Keratinocyte (primary cell): ENCODE results near the gene NUDT9. TPM values are rescaled to one million over a fixed set of nuclear protein-coding genes. Genes with fewer than 3 reads are reported as not detected.
"Not testable (repeated sequence)": the region's sequence is repeated elsewhere in the genome, so short reads cannot be mapped to it uniquely, and the experiment has no call there.

Experiments used
- DNase-seq: peaks from one replicate; pipeline ENCODE4 v3.0.0-alpha.2; 2011; ENCODE audit warnings: low read depth, missing footprints, low spot score
- FAIRE-seq: peaks from 2 replicates; lab custom pipeline; 2011; peaks lifted over from hg19 to GRCh38; lab: Jason Lieb, UNC
- H2AFZ ChIP-seq: 2 replicates; pipeline ENCODE4 v1.6.0; 2012; ENCODE audit warnings: low read length, control low read depth, inconsistent platforms; ENCODE audit not compliant: control insufficient read depth
- H3K27ac ChIP-seq: 2 replicates; pipeline ENCODE4 v1.5.1; 2011; ENCODE audit warnings: low read length; ENCODE audit not compliant: control insufficient read depth, insufficient read depth
- H3K27me3 ChIP-seq: 3 replicates; pipeline ENCODE4 v1.6.0; 2011; ENCODE audit warnings: low read length; ENCODE audit not compliant: control insufficient read depth, insufficient read depth; ENCODE audit errors: extremely low read depth
- H3K36me3 ChIP-seq, 2 experiments: 2 replicates in 1 of 2; 3 replicates in 1 of 2; pipeline ENCODE4 v1.5.1; 2011; ENCODE audit warnings: low read length in 2 of 2, mild to moderate bottlenecking in 1 of 2; ENCODE audit not compliant: control insufficient read depth in 2 of 2, insufficient read depth in 2 of 2; ENCODE audit errors: extremely low read depth in 1 of 2
- H3K4me1 ChIP-seq: 3 replicates; pipeline ENCODE4 v1.5.1; 2011; ENCODE audit warnings: low read length; ENCODE audit not compliant: control insufficient read depth, insufficient read depth; ENCODE audit errors: extremely low read depth
- H3K4me2 ChIP-seq: 3 replicates; pipeline ENCODE4 v1.6.0; 2011; ENCODE audit warnings: low read depth, low read length; ENCODE audit not compliant: control insufficient read depth, insufficient read depth; ENCODE audit errors: extremely low read depth
- H3K4me3 ChIP-seq, 3 experiments: fragments of 200-600 bp in 1 of 3; sonication (generic) in 1 of 3; 2 replicates in 2 of 3; 3 replicates in 1 of 3; pipeline ENCODE4 v1.5.1; 2011 to 2016; ENCODE audit warnings: low read length in 3 of 3, mild to moderate bottlenecking in 3 of 3, control low read depth in 2 of 3, inconsistent platforms in 1 of 3, low read depth in 1 of 3, mixed read lengths in 1 of 3, mixed run types in 1 of 3, moderate library complexity in 1 of 3; ENCODE audit not compliant: control insufficient read depth in 2 of 3, insufficient read depth in 2 of 3; ENCODE audit errors: extremely low read depth in 1 of 3
- H3K79me2 ChIP-seq: 2 replicates; pipeline ENCODE4 v1.6.0; 2012; ENCODE audit warnings: low read length; ENCODE audit not compliant: control insufficient read depth, insufficient read depth
- H3K9ac ChIP-seq: 3 replicates; pipeline ENCODE4 v1.6.0; 2011; ENCODE audit warnings: low read length; ENCODE audit not compliant: control insufficient read depth, insufficient read depth; ENCODE audit errors: extremely low read depth
- H3K9me1 ChIP-seq: 3 replicates; pipeline ENCODE4 v1.6.0; 2011; ENCODE audit warnings: low read length; ENCODE audit not compliant: control insufficient read depth, insufficient read depth; ENCODE audit errors: extremely low read depth
- H3K9me3 ChIP-seq: 2 replicates; pipeline ENCODE4 v1.5.1; 2012; ENCODE audit warnings: low read depth, low read length; ENCODE audit not compliant: control insufficient read depth
- H4K20me1 ChIP-seq: 3 replicates; pipeline ENCODE4 v1.6.0; 2011; ENCODE audit warnings: low read length; ENCODE audit not compliant: control insufficient read depth, insufficient read depth; ENCODE audit errors: extremely low read depth
- EZH2 ChIP-seq: IDR thresholded peaks from one replicate; pipeline ENCODE4 v1.6.1; 2012; ENCODE audit warnings: inconsistent platforms, mild to moderate bottlenecking, low read length, moderate library complexity
- dilution Hi-C: fragments of 300-500 bp; cut with MboI; formaldehyde crosslinking; loops from one replicate; pipeline ENCODE4 v1.7.0; 2020; ENCODE audit warnings: low sequenced_read_pairs; ENCODE audit not compliant: extremely low pct_ligation_motif_present
- polyA plus RNA-seq, 5 experiments: library from polyadenylated mRNA; depleted of rRNA in 3 of 5; stranded (reverse) in 3 of 5; stranded (forward) in 1 of 5; unstranded in 1 of 5; fragments of >200 nt; gene quantifications; 1 replicate in 1 of 5; 2 replicates in 3 of 5; 3 replicates in 1 of 5; pipeline versions ENCODE4 v1.2.1 to v1.2.3, GENCODE V29; 2011 to 2012; ENCODE audit warnings: missing spikeins in 2 of 5, low read depth in 1 of 5, low replicate concordance in 1 of 5
- TF ChIP-seq, protein P1 (sequence below), 3 experiments: IDR thresholded peaks in 1 of 3; conservative IDR thresholded peaks in 1 of 3; optimal IDR thresholded peaks in 1 of 3; 2 replicates in 2 of 3; 3 replicates in 1 of 3; pipeline versions ENCODE3 to v1.5.1; 2011; ENCODE audit warnings: low read length in 3 of 3, mild to moderate bottlenecking in 3 of 3, moderate library complexity in 2 of 3, control low read depth in 1 of 3, inconsistent platforms in 1 of 3; ENCODE audit not compliant: insufficient read depth in 2 of 3; ENCODE audit errors: extremely low read depth in 1 of 3

NUDT9 gene
- polyA plus RNA-seq, 1 donor (not counting 4 experiments of a cell fraction or from before 2014, with no cell fraction given), result 28.5 TPM

DNA sequence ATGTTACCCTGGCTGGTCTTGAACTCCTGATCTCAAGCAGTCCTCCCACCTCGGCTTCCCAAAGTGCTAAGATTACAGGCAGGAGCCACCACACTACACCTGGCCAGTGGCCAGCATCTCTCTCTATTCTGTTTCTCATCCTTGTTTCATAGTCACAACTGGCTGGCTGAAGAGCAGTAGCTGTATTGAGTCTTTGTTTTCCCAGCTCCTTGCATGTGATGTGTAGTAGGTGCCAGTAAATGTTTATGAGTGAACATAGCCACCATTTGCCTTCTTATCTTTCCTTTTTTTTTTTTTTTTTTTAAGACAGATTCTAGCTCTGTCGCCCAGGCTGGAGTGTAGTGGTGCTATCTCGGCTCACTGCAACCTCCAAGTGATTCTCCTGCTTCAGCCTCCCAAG lies 23.6 kb downstream of the NUDT9 start:
- H3K79me2 ChIP-seq, result no peaks in the 10 kb centered on the region
- TF ChIP-seq EZH2, result no peak
- TF ChIP-seq, protein P1, sequence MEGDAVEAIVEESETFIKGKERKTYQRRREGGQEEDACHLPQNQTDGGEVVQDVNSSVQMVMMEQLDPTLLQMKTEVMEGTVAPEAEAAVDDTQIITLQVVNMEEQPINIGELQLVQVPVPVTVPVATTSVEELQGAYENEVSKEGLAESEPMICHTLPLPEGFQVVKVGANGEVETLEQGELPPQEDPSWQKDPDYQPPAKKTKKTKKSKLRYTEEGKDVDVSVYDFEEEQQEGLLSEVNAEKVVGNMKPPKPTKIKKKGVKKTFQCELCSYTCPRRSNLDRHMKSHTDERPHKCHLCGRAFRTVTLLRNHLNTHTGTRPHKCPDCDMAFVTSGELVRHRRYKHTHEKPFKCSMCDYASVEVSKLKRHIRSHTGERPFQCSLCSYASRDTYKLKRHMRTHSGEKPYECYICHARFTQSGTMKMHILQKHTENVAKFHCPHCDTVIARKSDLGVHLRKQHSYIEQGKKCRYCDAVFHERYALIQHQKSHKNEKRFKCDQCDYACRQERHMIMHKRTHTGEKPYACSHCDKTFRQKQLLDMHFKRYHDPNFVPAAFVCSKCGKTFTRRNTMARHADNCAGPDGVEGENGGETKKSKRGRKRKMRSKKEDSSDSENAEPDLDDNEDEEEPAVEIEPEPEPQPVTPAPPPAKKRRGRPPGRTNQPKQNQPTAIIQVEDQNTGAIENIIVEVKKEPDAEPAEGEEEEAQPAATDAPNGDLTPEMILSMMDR (optimal IDR thresholded peaks at IDR 0.05 in 1 of 3, IDR thresholded peaks at IDR 0.05 in 1 of 3, conservative IDR thresholded peaks at IDR 0.05 in 1 of 3; ENCODE audit: extremely low read depth in 1 of 3, insufficient read depth in 2 of 3, low read length in 3 of 3), result no peak
- no peaks in the 10 kb centered on the region for H3K4me1 ChIP-seq
- no peaks in the 10 kb centered on the region for H3K9me1 ChIP-seq
- no peak overlapping the region for H3K4me2 ChIP-seq
- H2AFZ ChIP-seq, result no peak overlapping the region
- H3K9ac ChIP-seq, result no peak overlapping the region
- H3K27ac ChIP-seq, result no peak overlapping the region
- H3K36me3 ChIP-seq, result peaks cover 0 to 3% of the 10 kb centered on the region in 2 experiments
- DNase-seq (no peak), FAIRE-seq (no peak)
- H3K9me3 ChIP-seq, result no peaks in the 10 kb centered on the region
- no peaks in the 10 kb centered on the region for H4K20me1 ChIP-seq
- no peaks in the 10 kb centered on the region for H3K27me3 ChIP-seq
- dilution Hi-C loops, result no loop called here
- H3K4me3 ChIP-seq, result no peak overlapping the region

DNA sequence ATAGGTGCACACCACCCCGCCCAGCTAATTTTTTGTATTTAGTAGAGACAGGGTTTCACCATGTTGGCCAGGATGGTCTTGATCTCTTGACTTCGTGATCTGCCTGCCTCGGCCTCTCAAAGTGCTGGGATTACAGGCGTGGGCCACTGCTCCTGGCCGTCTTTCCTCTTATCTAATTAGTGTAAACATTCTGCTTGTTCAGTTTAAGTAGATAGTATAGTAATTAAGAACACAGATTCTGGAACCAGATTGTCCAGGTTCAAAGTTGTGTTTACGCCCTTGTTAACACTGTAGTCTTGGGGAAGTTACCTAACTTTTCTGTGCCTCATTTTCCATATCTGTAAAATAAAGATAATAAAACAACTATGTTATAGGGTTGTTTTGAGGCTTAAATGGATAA lies 24.0 kb downstream of the NUDT9 start:
- H3K4me2 ChIP-seq, H3K27ac ChIP-seq, dilution Hi-C loops, H3K27me3 ChIP-seq, H3K9me3 ChIP-seq, H2AFZ ChIP-seq, H3K4me1 ChIP-seq, H4K20me1 ChIP-seq, H3K79me2 ChIP-seq, DNase-seq, H3K9ac ChIP-seq, H3K4me3 ChIP-seq, H3K9me1 ChIP-seq, FAIRE-seq, H3K36me3 ChIP-seq: not testable (repeated sequence)

DNA sequence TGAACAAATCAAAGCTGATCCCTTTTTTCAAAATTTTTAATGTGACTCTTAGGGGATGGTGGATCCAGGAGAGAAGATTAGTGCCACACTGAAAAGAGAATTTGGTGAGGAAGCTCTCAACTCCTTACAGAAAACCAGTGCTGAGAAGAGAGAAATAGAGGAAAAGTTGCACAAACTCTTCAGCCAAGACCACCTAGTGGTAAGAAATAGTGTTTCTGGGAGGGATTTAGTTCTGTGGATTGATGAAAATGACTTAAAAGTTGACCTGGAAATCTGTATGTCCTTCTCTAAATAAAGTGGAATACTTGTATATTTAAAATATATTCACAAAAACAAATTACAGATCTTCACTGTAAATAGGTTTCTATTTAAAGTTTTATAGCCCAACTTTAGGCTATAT lies 29.2 kb downstream of the NUDT9 start:
- H3K79me2 ChIP-seq, result no peaks in the 10 kb centered on the region
- no peak overlapping the region for H3K4me3 ChIP-seq
- DNase-seq (no peak), FAIRE-seq (no peak)
- no peak overlapping the region for H3K4me2 ChIP-seq
- TF ChIP-seq, protein P1 (optimal IDR thresholded peaks at IDR 0.05 in 1 of 3, IDR thresholded peaks at IDR 0.05 in 1 of 3, conservative IDR thresholded peaks at IDR 0.05 in 1 of 3; ENCODE audit: extremely low read depth in 1 of 3, insufficient read depth in 2 of 3, low read length in 3 of 3), result no peak
- no peak for TF ChIP-seq EZH2
- no peaks in the 10 kb centered on the region for H3K27me3 ChIP-seq
- H3K27ac ChIP-seq, result no peak overlapping the region
- no peaks in the 10 kb centered on the region for H3K9me3 ChIP-seq
- H3K36me3 ChIP-seq, result peaks cover 0 to 3% of the 10 kb centered on the region in 2 experiments
- no peaks in the 10 kb centered on the region for H3K9me1 ChIP-seq
- dilution Hi-C loops, result no loop called here
- no peak overlapping the region for H2AFZ ChIP-seq
- no peak overlapping the region for H3K9ac ChIP-seq
- no peaks in the 10 kb centered on the region for H3K4me1 ChIP-seq
- H4K20me1 ChIP-seq, result no peaks in the 10 kb centered on the region
